H9 (cell line): ENCODE measurements around the gene MYO3A. TPM values are rescaled to one million over a fixed set of nuclear protein-coding genes. Genes with fewer than 3 reads are reported as not detected.
"Not testable (repeated sequence)": the region's sequence is repeated elsewhere in the genome, so short reads cannot be mapped to it uniquely, and the experiment has no call there.

Source experiments
- DNase-seq: peaks from one replicate; pipeline ENCODE4 v3.0.0-alpha.2; 2017
- H2AFZ ChIP-seq: one replicate; pipeline ENCODE4 v1.6.1; 2013; ENCODE audit warnings: mild to moderate bottlenecking, low read length, control low read depth, moderate library complexity
- H2AK5ac ChIP-seq: 2 replicates; pipeline ENCODE4 v1.6.1; 2013; ENCODE audit warnings: low read length, control low read depth, mixed read lengths; ENCODE audit not compliant: insufficient read length
- H2BK120ac ChIP-seq: one replicate; pipeline ENCODE4 v1.6.1; 2013; ENCODE audit warnings: low read depth, mild to moderate bottlenecking, low read length, control low read depth, inconsistent platforms; ENCODE audit not compliant: poor library complexity, severe bottlenecking
- H2BK12ac ChIP-seq: 2 replicates; pipeline ENCODE4 v1.6.1; 2013; ENCODE audit warnings: low read length, control low read depth, mixed read lengths, low read depth; ENCODE audit not compliant: insufficient read length
- H2BK15ac ChIP-seq: 2 replicates; pipeline ENCODE4 v1.6.1; 2013; ENCODE audit warnings: low read depth, low read length, control low read depth
- H2BK20ac ChIP-seq: one replicate; pipeline ENCODE4 v1.6.1; 2013; ENCODE audit warnings: low read depth, mild to moderate bottlenecking, low read length, control low read depth, inconsistent platforms; ENCODE audit not compliant: poor library complexity, severe bottlenecking
- H2BK5ac ChIP-seq: 2 replicates; pipeline ENCODE4 v1.6.1; 2013; ENCODE audit warnings: low read length, control low read depth, mixed read lengths; ENCODE audit not compliant: insufficient read length
- H3K14ac ChIP-seq: 2 replicates; pipeline ENCODE4 v1.6.1; 2013; ENCODE audit warnings: low read length, control low read depth; ENCODE audit not compliant: insufficient read depth
- H3K18ac ChIP-seq: 2 replicates; pipeline ENCODE4 v1.6.1; 2013; ENCODE audit warnings: low read depth, mild to moderate bottlenecking, mixed read lengths, low read length, control low read depth; ENCODE audit not compliant: insufficient read length
- H3K23ac ChIP-seq: 2 replicates; pipeline ENCODE4 v1.6.1; 2013; ENCODE audit warnings: low read length, control low read depth, mixed read lengths, low read depth; ENCODE audit not compliant: insufficient read length
- H3K23me2 ChIP-seq: 2 replicates; pipeline ENCODE4 v1.6.1; 2013; ENCODE audit warnings: low read depth, mild to moderate bottlenecking, mixed read lengths, low read length, control low read depth; ENCODE audit not compliant: insufficient read length, poor library complexity, severe bottlenecking
- H3K27ac ChIP-seq: 2 replicates; pipeline ENCODE4 v1.5.1; 2013; ENCODE audit warnings: low read length, control low read depth, mixed read lengths, low read depth; ENCODE audit not compliant: insufficient read length
- H3K27me3 ChIP-seq: 2 replicates; pipeline ENCODE4 v1.6.1; 2013; ENCODE audit warnings: low read length, control low read depth, inconsistent platforms; ENCODE audit not compliant: insufficient read depth
- H3K4ac ChIP-seq: 2 replicates; pipeline ENCODE4 v1.6.1; 2013; ENCODE audit warnings: low read depth, mild to moderate bottlenecking, control low read depth, inconsistent platforms, low read length, moderate library complexity
- H3K4me1 ChIP-seq: 2 replicates; pipeline ENCODE4 v1.6.1; 2013; ENCODE audit warnings: low read length, control low read depth, inconsistent platforms; ENCODE audit not compliant: insufficient read depth
- H3K4me2 ChIP-seq: 2 replicates; pipeline ENCODE4 v1.6.1; 2013; ENCODE audit warnings: low read length, control low read depth, mixed read lengths; ENCODE audit not compliant: insufficient read length, insufficient read depth
- H3K56ac ChIP-seq: 2 replicates; pipeline ENCODE4 v1.6.1; 2013; ENCODE audit warnings: low read depth, mild to moderate bottlenecking, mixed read lengths, low read length, control low read depth; ENCODE audit not compliant: insufficient read length
- H3K79me1 ChIP-seq: 2 replicates; pipeline ENCODE4 v1.6.1; 2013; ENCODE audit warnings: low read depth, mild to moderate bottlenecking, moderate library complexity, low read length, control low read depth, inconsistent platforms; ENCODE audit not compliant: insufficient read depth, poor library complexity, severe bottlenecking
- H3K79me2 ChIP-seq: 2 replicates; pipeline ENCODE4 v1.6.1; 2013; ENCODE audit warnings: low read length, control low read depth, inconsistent platforms; ENCODE audit not compliant: insufficient read depth
- H3K9ac ChIP-seq: 2 replicates; pipeline ENCODE4 v1.6.1; 2013; ENCODE audit warnings: low read length, control low read depth, mixed read lengths; ENCODE audit not compliant: insufficient read length; ENCODE audit errors: extremely low read depth
- H3K9me3 ChIP-seq: one replicate; pipeline ENCODE4 v1.6.1; 2013; ENCODE audit warnings: low read depth, low read length, inconsistent platforms; ENCODE audit not compliant: control insufficient read depth
- H3T11ph ChIP-seq: one replicate; pipeline ENCODE4 v1.6.1; 2013; ENCODE audit warnings: mild to moderate bottlenecking, low read length, control low read depth, inconsistent platforms
- H4K20me1 ChIP-seq: one replicate; pipeline ENCODE4 v1.6.1; 2013; ENCODE audit not compliant: control insufficient read depth, insufficient read length, insufficient read depth
- H4K5ac ChIP-seq: 2 replicates; pipeline ENCODE4 v1.6.1; 2013; ENCODE audit warnings: low read depth, mild to moderate bottlenecking, mixed read lengths, low read length, control low read depth; ENCODE audit not compliant: insufficient read length
- H4K8ac ChIP-seq: replicated peaks from 2 replicates; pipeline ENCODE4 v1.6.1; 2013; ENCODE audit warnings: low read length, control low read depth, mixed read lengths, low read depth; ENCODE audit not compliant: insufficient read length
- H4K91ac ChIP-seq: 2 replicates; pipeline ENCODE4 v1.6.1; 2013; ENCODE audit warnings: low read depth, mild to moderate bottlenecking, moderate library complexity, mixed read lengths, low read length, control low read depth; ENCODE audit not compliant: insufficient read length
- H3K27ac Mint-ChIP-seq, 3 experiments: 2 replicates in 2 of 3; 3 replicates in 1 of 3; pipeline ENCODE4 v1.8.0; 2020 to 2021; ENCODE audit warnings: mixed read lengths in 3 of 3, mild to moderate bottlenecking in 1 of 3, moderate library complexity in 1 of 3
- H3K27me3 Mint-ChIP-seq: 2 replicates; pipeline ENCODE4 v1.8.0; 2021; ENCODE audit warnings: low read depth, mild to moderate bottlenecking, moderate library complexity, mixed read lengths
- H3K36me3 Mint-ChIP-seq, 3 experiments: 2 replicates in 2 of 3; 3 replicates in 1 of 3; pipeline ENCODE4 v1.8.0; 2020 to 2021; ENCODE audit warnings: low read depth in 3 of 3, mixed read lengths in 3 of 3; ENCODE audit not compliant: insufficient read depth in 1 of 3
- H3K4me1 Mint-ChIP-seq, 2 experiments: 2 replicates each; pipeline ENCODE4 v1.8.0; 2020; ENCODE audit warnings: mixed read lengths in 2 of 2
- H3K4me3 Mint-ChIP-seq, 2 experiments: 2 replicates in 1 of 2; 3 replicates in 1 of 2; pipeline ENCODE4 v1.8.0; 2020 to 2021; ENCODE audit warnings: mild to moderate bottlenecking in 2 of 2, mixed read lengths in 2 of 2, moderate library complexity in 1 of 2
- H3K9me3 Mint-ChIP-seq, 2 experiments: 2 replicates in 1 of 2; 3 replicates in 1 of 2; pipeline ENCODE4 v1.8.0; 2020; ENCODE audit warnings: mild to moderate bottlenecking in 2 of 2, mixed read lengths in 2 of 2, moderate library complexity in 1 of 2
- CTCF ChIP-seq: fragments of 200-600 bp; sonication (generic); conservative IDR thresholded peaks from 3 replicates; pipeline ENCODE4 v1.8.0; 2021; ENCODE audit warnings: antibody characterized with exemption, mild to moderate bottlenecking
- WGBS: extraction: QIAGEN DNeasy Blood & Tissue Kit; methylation state at CpG from one replicate; pipeline ENCODE4 v1.1.7; 2013; ENCODE audit warnings: missing lambda C conversion rate, low lambda C conversion rate, mixed read lengths; ENCODE audit not compliant: insufficient read length; ENCODE audit errors: extremely low coverage; 5-methylcytosine and 5-hydroxymethylcytosine counted together
- total RNA-seq: library from RNA; stranded (reverse); gene quantifications from 2 replicates; pipeline ENCODE4 v1.2.1, GENCODE V29; 2021

Gene MYO3A
- total RNA-seq, 1 experiment from 2014 or later = 4.3 TPM

GRCh38 chr10:26067680-26068079, 133.7 kb downstream of the MYO3A start:
- Histone ChIP-seq H2BK20ac (no peak overlapping the region), H2BK15ac (no peak overlapping the region), H3K9ac (no peak overlapping the region), H2BK5ac (no peak overlapping the region), H3K23ac (no peak overlapping the region), H2BK120ac (no peak overlapping the region), H3K56ac (no peak overlapping the region), H2AK5ac (no peak overlapping the region), H2BK12ac (no peak overlapping the region), H3K4me2 (no peak overlapping the region), H3K79me1 (no peaks in the 10 kb centered on the region), H4K91ac (no peak overlapping the region), H3K14ac (no peak overlapping the region), H4K20me1 (no peaks in the 10 kb centered on the region), H3K18ac (no peak overlapping the region), H3K23me2 (no peaks in the 10 kb centered on the region), H3K4me1 (no peaks in the 10 kb centered on the region), H3K79me2 (no peaks in the 10 kb centered on the region), H3T11ph (no peak overlapping the region), H4K5ac (no peak overlapping the region), H3K27ac (no peak overlapping the region), H3K9me3 (no peaks in the 10 kb centered on the region), H3K4ac (no peak overlapping the region), H3K27me3 (no peaks in the 10 kb centered on the region), H2AFZ (no peak overlapping the region), H4K8ac (no peak overlapping the region)
- DNase-seq = no peak
- Mint-ChIP-seq H3K27ac (no peak overlapping the region), H3K9me3 (no peaks in the 10 kb centered on the region), H3K4me1 (no peaks in the 10 kb centered on the region), H3K4me3 (no peak overlapping the region), H3K36me3 (no peaks in the 10 kb centered on the region), H3K27me3 (no peaks in the 10 kb centered on the region)
- TF ChIP-seq CTCF = no peak
- no CpG with 5 or more reads among the region's 1 CpG for WGBS

- H3K36me3 Mint-ChIP-seq = peaks cover 0 to 19% (median 1%) of the 10 kb centered on the region in 3 experiments; a peak in 4 of 7 replicates
- H3K4me2 ChIP-seq, H4K5ac ChIP-seq: not testable (repeated sequence)
These were observed 146.9 kb downstream of the MYO3A start for GRCh38 chr10:26080971-26081370.

More at GRCh38 chr10:26080971-26081370, 146.9 kb downstream of the MYO3A start:
- not testable (repeated sequence) for H2BK15ac ChIP-seq, H2BK120ac ChIP-seq, H3K14ac ChIP-seq, H4K20me1 ChIP-seq, H3K4me3 Mint-ChIP-seq, H3K4ac ChIP-seq, H2BK5ac ChIP-seq, DNase-seq, H3K79me2 ChIP-seq, H3K56ac ChIP-seq, H3K27me3 Mint-ChIP-seq, H2BK20ac ChIP-seq, H3K9ac ChIP-seq, H3K4me1 ChIP-seq, H3K79me1 ChIP-seq, H4K8ac ChIP-seq, H4K91ac ChIP-seq, H2BK12ac ChIP-seq, H3K23me2 ChIP-seq, H3K9me3 ChIP-seq, H3T11ph ChIP-seq, H3K27me3 ChIP-seq, H2AK5ac ChIP-seq, H3K18ac ChIP-seq, H2AFZ ChIP-seq, H3K27ac ChIP-seq, H3K23ac ChIP-seq
- Mint-ChIP-seq H3K27ac (peak overlapping the region in 2 of 3 experiments; percentile 44 to 47; a peak in 2 of 7 replicates), H3K4me1 (peaks cover 15 to 17% of the 10 kb centered on the region in 2 experiments), H3K9me3 (peaks cover 5 to 15% of the 10 kb centered on the region in 2 experiments; a peak in 4 of 5 replicates)
- WGBS = no CpG with 5 or more reads among the region's 7 CpGs
